Activated T-helper 9 cell treated with anti-CD3 and anti-CD28 coated beads, Interleukin-2, amount 50 U/mL, for 16 hours (primary cell): Measurements from ENCODE around the gene BAZ2B.

Experiments
- DNase-seq: peaks from one replicate; pipeline ENCODE4 v3.0.0-alpha.2; 2020; ENCODE audit warnings: low read depth

BAZ2B gene

DNA sequence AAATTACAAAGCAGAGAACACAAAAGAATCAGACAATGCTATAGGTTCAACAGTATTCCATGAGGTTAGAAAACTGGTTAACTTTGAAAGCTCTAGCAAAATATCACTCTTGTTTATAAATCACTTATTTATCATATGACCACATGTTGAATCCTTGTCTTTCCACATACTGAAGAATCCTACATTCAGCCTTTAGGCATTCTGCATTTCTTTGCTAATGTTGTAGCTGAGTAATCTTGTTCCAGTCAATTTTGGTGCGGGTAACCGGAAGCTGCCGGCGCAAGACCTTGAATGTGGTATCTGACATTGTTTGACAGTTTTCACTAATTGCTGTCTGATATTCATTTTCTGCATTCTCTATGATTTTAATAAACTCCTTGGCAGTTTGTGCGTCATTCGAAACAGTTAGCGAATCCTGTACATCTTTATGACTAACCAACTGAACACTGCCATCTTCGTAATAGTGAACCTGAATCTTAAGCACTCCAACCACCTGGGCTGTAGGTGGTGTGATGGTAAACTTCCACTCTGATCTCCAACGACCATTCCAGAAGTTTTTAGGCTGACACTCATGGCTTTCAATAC is 154.1 kb downstream of the BAZ2B start:
- DNase-seq: no peak

DNA sequence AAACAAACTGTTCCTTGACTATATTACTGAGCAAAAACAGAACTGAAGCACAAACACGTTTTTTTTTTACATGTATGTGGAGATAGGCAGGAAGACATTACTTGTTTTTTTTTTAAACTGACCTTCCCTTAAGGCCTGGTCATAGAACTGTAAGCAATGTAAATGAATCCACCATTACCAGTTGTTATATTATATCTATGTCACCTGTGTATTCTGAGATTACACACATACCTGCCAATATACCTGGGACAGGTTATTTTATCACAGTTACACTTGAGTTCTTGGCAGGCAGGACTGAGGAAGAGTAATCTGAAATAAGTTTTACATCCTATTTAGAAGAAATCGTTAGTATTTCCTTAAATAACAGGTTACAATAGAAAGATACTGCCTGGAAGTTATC is 155.3 kb downstream of the BAZ2B start:
- DNase-seq: no peak

DNA sequence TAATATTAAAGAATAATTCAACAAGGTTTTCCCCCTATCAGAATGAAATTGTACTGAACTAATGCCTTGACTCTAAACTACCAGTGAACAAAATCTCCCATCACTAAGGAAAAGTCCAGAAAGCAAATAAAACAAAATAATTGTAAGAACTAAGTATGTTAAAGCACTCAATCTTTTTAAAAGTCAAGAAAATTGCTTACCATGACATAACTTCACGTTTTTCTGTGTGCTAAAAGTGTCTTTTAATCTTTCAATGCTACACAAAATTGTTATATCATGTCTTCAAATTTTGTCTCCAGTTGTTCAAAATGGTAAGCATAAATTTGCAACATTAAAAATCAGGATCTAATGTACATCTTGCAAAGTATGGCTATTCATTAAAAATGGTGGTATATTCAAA is 156.1 kb downstream of the BAZ2B start:
- DNase-seq: no peak

DNA sequence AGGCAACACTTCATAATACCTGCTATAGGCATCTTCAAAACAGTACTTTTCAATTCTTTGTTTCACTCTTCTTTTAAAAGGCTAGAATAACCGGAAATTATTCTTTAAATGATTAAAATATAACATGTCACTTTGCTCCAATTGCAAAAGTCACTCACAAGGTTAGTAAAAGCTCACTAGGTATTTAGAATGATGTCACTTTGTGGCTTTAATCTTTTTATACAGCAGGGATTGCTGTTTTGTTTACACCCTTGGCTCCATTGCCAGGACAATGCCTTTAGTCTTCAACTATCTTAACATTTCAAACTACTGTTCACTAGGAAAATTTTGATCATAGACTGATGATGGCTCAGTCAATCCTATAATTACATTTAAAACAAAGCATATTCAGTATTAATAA is 157.1 kb downstream of the BAZ2B start:
- no peak for DNase-seq

DNA sequence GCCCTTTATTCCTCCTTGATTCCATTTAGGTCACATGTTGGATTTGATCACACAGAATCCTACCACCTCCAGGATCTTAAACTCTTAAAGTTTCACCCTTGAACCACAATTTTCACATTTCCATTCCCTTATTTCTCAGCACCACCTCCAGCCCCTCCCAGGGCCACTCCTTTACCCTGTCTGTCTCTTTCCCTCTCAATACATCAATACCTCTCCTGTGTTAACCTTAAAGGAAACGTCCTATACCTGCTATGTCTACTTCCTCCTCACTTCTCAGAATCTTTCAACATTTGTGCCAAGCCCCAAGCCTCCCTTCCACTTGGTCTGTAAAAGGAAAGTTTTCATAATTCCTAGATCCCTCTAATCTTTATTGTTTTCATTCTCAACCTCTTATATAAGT is 158.8 kb downstream of the BAZ2B start:
- DNase-seq: no peak

DNA sequence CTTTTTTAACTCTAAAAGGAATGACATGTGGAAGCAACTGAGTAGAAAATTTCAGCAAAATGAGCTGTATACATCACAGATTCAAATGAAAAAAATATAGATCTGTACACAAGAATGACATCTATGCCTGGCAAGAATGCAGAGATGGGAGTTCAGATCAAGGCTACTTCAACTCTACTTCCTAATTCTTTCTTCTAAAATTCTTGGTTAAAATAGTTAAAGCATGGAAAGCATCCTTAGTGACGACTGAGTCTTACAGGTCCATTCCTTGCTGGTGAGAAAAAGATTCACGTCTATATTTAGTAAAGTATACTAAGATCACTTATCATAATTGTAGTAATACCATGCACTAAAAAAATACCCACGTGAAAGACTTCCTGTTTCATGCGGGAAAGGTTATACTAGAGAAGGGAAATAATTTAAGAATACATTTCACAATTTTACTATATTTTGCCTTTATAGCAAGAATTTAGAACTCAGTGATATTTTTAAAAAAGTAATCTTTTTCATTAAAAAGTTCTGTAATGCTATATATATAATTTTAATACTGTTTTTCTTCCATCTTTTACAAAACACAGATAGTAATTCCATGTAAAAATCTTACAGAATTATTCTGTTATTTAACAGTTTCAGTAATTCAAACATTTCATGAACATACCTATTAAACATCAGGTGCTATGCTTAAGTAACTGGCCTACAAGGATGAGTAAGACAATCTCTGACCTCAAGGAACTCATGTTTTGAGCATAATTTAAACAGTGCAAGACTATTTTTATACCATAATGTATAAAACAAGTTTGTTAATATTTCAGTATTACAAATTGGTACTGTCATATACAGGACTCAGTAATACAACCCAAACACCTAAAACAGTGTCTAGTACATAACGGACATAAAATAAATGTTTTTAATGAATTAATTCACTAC is 159.6 kb downstream of the BAZ2B start:
- DNase-seq: no peak

DNA sequence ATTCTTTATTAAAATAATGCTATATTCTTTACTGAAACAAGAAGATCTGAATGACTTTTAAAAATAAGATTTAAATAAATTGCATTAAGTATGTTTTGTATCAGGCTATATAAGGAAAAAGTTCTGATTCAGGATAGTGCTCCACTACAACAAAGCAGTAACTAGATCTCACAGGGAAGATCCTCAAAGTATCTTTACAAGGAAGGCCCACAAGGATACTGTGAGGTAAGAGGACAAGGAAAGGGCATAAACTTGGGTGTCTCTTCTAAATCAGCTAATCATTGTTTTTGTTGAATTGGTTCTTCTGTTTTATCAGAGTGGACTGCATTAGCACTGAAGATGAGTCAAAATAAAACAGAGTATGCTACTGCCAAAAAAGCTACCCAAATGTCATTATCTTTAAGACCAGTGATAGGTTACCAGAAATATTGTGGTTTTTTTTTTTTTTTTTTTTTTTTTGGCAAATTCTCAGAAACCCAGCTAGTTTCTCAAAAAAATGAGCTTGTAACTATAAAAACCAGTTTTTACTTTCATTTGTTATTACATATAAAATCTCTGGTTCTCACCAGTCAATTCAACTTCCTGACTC is 160.9 kb downstream of the BAZ2B start:
- DNase-seq: no peak

DNA sequence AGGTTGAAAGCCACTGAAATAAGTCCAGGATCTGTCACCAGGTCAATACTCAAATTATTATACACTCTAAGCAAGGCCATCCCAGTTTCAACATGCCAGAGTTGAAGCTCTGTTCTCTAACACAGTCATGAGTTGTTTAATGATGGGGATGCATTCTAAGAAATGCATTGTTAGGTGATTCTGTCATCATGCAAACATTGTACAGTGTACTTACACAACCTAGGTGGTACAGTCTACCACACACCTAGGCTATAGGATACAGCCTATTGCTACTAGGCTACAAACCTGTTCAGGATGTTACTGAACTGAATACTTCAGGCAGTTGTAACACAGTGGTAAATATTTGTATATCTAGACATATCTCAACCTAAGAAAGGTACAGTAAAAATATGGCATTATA is 162.2 kb downstream of the BAZ2B start:
- DNase-seq: no peak

DNA sequence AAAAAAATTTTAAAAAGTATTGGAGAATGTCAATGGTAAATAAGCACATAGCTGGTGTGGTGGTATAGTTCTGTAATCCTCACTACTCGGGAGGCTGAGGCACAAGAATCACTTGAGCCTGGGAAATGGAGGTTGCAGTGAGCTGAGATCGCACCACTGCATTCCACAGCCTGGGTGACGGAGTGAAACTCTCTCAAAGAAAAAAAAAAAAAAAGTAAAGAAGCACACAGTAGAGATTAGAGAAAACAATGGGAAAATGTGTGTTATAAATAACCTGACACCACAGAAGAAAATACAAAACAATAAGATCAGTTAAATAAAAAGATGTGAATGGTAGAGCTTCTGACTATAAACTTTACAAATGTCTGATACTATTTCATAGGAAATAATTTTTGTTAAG is 166.2 kb downstream of the BAZ2B start:
- no peak for DNase-seq

DNA sequence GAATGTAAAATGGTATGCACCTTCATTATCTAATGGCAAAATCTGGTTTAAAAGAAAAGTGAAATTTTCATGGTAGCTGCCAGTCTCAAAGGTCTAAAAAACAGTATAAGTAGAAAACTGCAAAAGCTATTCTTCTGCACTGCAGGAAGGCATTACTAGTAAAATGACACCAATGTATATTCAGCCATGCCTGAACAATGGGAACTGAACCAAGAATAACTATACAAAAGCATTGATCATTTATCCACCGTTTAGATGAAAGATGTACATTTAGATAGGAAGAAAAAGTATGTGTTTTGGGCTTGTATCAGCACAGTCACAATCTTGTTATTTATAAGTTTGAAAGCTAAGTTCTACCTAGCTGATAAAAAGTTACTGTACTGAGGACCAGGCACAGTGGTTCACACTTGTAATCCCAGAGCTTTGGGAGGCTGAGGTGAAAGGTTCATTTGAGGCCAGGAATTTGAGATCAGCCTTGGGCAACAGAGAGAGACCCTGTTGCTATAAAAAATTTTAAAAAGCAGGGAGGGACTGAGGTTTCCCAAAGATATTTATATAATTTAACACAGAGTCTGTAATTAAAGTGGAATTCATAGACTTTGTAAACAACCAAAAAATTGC is 166.7 kb downstream of the BAZ2B start:
- no peak for DNase-seq

DNA sequence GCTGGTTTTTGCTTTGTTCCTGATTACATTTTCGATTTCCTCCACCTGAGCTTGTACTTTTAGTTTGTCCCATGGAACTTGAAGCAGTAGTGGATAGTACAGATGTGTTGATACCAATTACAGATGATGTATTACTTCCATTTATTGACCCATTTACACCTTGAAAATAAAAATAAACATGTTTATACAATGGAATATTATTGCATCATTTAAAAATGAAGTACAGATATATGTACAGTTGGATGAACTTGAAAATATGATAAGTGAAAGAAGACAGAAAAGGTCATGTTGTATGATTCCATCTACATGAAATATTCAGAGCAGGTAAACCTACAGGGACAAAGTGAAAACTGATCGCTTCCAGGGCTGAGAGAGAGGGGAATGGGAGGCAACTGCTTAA is 169.5 kb downstream of the BAZ2B start:
- no peak for DNase-seq

DNA sequence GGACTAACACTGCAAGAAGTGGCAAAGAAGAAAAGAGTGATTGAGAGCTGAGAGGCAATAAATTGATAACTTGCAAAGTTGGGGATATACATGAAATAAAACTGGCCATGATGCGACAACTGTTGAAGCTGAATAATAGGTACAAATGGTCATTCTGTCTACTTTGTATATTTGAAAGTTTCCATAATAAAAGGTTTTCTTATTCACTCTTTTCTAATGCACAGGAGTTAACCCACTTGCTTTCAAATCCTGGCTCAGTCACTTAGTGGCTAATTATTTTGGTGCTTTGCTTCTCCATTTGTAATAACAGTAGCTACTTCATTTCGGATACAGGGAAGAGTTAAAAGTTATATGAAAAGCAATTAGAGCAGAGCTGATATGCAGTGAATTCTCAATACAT is 170.1 kb downstream of the BAZ2B start:
- no peak for DNase-seq

DNA sequence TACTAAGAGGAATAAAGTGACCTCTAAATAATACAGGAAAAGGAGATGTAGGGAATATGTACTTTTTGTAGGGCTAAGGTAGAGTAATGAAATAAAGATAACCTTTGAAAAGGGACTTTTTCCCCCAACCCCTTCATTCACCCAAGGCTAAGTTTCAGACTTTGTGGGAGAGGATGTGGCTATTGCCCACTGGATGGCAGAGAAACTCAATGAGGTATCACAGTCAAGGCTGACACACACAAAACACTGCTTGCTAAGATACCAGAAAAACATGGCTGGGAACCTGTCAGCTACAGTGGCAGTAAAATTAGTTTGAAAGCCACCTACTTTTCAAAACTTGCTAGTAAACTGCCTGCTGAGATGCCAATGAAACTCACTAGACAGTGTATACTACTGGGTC is 171.0 kb downstream of the BAZ2B start:
- DNase-seq: no peak

DNA sequence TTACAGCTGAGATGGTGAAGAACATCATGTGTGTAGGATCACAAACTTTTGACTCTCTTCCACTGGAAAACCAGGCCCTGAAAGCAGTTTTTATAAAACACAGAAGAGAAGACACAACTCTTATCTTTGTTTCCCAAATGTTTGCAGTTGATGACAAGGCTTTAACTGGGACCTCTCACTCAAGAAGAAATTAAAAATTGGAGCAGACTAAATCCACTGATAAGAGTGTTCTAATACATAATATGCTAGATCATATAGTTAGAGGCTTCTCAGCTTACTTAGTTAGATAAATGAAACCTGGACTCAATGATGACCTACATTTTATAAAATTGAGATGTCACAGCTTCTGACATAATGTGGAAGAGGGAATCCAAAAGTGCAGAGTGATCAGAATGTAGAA is 171.6 kb downstream of the BAZ2B start:
- DNase-seq: no peak

DNA sequence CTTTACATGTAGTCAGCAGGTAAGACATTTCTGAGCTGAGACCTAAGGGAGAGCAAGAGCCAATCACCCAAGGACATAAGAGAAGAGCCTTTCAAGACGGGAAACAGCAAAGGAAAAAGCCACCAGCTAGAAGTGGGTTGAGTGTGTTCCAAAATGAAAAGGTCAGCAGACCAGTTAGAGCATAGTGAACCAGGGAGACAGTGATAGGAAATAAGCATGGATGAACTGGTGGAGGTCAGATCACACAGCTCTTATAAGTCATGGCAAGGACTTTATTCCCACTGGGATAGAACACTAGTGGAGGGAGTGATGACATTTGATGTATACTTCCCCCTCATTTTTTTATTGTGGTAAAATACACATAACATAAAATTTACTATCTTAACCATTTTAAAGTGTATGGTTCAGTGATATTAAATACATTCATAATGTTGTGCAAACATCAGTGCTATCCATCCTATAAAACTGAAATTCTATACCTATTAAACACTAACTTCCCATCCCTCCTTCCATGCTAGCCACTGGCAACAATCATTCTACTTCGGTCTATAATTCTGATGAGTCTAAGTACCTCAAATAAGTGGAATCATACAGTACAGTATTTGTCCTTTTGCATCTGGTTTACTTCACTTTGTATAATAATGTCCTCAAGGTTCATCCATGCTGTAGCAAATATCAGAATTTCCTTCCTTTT is 174.0 kb downstream of the BAZ2B start:
- DNase-seq: no peak

DNA sequence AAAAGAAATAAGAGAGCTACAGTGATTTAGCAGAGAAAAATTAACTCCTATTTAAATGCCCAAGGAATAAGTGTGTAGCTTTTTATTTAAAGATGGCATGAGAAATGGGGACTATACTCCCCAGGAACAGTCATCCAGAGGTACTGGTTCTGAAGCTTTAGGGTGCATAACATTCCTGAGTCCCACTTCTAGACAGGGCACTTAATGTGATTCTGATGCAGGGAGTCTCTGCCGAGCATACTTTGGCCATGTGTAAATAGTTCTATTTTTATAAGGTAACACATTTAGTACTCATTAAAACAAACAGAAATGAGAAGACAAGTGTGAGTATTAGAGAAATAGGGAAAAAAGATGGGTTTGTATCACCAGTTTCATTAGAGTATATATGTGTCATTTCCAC is 175.2 kb downstream of the BAZ2B start:
- DNase-seq: no peak

DNA sequence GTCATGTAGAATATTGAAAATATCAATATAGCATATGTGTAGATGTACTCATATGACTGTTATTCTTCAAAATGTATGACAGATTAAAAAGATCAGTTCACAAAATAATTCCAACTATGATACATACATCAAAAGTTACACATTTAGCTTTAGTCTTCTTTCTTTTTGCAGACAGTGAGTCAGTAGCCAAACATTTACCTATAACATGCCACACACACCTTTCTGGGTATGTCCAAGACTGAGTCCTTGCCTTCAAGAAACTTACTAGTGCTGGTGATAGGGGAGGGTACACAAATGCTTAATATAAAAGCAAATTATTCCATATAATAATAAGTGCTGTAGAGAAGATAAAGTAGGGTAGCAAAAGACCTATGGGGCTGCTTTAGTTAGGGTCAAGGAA is 176.9 kb downstream of the BAZ2B start:
- DNase-seq: no peak

DNA sequence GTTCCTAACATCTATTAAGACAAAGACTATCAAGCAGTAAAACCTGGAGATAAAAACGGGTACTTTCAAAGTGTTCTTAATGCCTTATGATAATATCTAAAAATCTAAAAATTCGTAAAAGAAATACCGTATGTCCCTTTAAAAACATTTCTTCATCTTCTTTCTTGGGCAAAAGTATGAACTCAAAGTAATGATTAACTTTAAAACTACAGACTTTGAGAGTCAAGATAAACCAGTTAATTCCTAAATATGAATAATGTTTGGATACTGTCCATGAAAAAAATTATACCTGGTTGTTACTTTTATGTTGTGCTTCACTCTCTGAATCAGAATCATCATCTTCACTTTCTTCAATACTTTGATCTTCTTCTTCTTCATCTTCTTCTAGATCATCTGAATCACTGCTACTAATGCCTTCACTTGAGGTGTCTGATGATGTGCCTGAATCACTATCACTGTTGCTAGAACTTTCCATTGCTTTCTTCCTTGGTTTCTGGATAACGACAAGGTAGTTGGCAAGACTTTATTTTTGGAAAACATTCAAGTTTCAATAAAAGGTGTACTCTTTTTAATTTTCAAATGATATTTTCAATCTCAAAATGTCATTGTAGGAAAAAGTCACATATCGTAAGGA is 177.5 kb downstream of the BAZ2B start:
- DNase-seq: no peak

DNA sequence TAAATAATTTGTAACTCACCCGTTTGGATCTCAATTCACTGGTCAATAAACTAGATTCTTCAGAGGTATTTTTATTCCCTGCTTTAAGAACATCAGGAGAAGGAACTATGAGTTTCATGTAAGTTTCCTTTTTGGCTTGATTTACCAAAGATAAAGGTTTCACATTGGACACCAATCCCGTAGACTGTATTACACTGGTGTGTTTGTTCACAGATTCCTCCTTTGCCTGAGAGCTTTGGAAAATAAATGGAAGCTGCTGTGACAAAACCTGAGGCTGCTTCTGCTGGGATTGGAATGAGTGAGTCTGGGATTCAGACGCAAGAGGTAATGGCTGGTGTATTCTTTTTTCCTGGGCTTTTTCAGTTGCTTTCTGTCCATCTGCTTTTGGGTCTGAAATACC is 178.1 kb downstream of the BAZ2B start:
- no peak for DNase-seq

DNA sequence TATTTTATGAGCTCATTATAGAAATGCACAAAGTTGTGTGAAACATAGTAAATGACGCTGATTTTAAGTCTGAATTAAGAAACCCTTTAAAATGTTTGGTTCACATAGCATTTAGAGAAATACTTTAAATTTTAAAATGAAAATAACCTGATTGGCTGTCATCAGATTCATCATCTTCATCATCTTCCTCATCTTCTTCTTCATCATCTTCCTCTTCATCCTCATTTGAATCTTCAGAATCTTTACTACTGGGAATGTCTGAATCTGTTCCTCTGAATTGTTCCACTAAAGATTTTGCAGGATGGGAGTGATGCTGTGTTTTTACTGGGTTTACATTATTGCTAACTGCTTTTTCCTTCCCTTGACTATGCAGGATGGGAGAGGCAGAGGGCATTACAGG is 183.7 kb downstream of the BAZ2B start:
- no peak for DNase-seq

DNA sequence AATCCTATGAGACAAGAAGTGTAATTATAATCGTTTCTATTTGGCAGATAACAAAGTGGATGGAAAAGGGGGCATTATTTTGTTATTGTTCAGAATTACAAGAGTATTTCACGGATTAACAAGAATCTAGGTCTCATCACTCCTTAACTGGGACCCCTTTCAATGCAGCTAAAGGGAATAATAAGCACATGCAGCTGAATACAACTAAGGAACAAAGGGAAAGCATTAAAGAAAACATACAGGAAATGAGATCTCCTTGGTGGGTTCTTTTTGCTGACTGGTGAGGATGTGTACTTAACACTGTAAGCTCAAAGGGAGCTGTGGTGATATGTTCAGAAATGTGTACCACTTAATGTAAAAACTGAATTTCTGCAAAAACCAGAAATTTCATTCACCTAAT is 189.3 kb downstream of the BAZ2B start:
- DNase-seq: no peak

DNA sequence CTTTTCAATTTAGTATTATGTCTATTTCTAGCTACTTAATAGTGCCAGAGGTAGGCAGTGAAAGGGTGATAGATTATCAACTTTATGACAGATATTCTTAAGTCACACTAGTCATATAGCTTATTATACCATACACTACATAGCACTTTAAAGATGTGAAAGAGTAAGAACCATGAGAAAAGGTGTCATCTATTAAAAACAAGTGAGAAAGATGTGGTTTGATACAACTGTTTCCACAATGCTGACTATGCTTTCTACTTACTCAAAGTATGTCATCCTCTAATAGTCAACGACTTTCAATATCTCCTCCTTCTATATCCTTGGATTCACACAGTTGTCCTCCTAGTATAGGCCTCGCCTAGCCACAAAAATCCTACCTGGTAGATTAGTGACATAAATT is 196.9 kb downstream of the BAZ2B start:
- DNase-seq: no peak
